GM19099 (cell line): ENCODE data around the gene EYS.

Experiments used
- POLR2A ChIP-seq: IDR thresholded peaks from 3 replicates; pipeline ENCODE4 v1.6.1; 2011; ENCODE audit warnings: low read depth; ENCODE audit not compliant: insufficient read length; ENCODE audit errors: extremely low read depth

The EYS gene

DNA sequence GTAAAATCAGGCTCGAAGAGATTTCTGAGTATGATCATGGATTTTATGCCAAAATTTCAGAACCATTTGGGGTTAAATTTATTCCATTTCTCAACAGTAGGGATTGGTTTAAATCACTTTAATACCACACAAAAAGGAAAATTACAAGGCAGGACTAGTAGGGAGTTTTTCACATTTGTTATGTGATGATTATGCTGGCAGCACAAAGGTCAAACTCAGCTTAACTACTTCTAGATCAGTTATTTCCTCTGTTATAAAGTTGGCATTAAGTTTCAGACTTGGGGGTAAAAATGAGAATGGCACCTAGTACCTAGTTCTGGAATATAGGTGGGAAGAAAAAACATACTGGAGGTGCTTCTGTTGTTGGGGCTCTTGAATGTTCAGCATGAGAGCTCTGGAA lies 2031.9 kb downstream of the EYS start:
- TF ChIP-seq POLR2A: no peak

DNA sequence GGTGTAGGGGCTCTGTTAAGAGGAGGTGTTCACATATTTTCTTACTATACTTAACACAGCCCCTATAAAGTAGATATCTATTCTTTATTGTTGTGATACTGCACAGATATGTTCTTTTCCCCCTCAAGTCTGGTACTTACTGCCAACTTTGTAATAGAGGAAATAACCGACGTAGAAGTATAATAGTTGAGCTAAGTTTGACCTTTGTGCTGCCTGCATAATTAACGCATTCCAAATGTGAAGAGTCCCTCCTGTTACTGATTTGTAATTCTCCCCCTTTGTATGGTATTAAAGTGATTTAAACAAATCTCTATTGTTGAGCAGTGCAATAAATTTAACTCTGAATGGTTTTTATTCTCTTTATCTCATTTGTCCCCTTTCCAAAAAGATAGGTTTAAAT lies 2032.4 kb downstream of the EYS start:
- no peak for TF ChIP-seq POLR2A

DNA sequence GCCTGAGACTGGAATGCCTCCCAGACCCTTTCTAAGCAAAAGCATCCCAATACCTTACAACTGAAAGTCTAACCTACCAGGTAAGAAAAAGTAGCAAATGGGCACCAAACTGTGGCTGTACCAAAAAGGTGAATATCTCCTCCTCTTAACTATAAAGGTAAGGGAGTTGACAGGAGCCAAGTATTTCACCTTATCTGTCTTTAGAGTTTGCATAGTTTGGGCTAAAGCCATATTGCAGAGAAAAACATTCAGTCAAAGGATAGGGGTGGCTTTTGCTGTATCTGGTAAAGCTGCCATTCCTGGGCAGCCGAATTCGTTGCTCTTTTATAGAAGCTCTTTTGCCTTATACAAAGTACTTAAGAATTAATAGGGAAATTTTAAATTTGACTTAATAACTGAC lies 2033.3 kb downstream of the EYS start:
- TF ChIP-seq POLR2A: no peak

DNA sequence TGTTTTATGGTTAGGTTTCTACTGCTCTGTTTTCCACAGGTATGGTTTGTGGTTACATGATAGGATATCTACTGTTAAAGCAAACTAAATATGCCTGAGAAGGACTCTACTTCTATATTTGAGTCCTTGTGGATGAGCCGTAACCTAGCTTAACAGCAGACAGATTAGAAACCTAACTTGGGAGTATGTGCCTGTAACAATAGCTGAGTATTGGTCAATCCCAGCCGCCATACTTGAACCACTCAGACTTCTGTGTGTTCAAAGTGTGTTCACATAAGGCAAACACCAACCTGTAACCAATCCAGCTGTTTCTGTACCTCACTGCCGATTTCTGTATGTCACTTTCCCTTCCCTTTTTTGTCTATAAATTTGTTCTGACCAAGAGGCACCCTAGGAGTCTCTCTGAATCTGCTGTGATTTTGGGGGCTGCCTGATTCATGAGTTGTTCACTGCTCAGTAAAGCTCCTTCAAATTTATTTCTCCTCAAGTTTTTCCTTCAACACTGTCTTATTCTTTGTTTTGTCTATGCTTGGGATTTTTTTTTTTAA lies 2034.4 kb downstream of the EYS start:
- TF ChIP-seq POLR2A: no peak

DNA sequence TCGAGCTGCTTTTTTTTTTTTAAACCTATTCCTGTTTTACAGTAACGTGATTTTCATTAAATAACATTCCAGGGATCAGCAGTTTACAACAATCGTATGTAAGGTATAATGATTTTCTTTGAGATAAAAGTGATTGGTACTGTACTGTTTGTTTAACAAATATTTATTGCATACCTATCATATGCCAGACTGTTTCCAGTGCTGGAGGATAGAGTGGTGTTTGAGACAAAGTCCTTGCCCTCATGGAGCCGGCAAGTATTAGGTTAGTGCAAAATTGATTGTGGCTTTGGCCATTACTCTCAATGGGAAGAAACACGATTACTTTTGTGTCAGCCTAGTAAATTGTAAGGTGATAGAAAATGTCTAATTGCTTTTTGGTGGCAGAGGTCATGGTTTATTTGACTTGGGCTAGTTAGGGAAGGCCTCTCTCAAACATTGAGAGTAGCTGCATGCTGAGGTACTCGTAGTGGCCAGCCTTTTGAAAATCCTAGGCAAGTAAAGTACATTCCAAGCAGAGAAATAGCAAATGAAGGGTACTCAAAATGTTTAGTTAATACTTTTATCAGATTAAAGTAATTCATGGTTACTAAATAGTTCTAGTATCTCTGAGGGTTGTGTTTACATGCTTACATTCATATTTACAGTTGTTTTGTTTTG lies 2035.8 kb downstream of the EYS start:
- no peak for TF ChIP-seq POLR2A
